A549 (cell line): ENCODE data around the gene PRMT5. TPM values are rescaled to one million over a fixed set of nuclear protein-coding genes. Genes with fewer than 3 reads are reported as not detected.

Experiments
- ATAC-seq, 2 experiments: fragments of 200-7000 bp in 1 of 2; fragments of >200 bp in 1 of 2; cut with Nextera tagmentation in 1 of 2; cut with Tn5 transposase in 1 of 2; 3 replicates each; pipeline versions ENCODE4 v1.8.0 to v1.9.1; 2018 to 2020; ENCODE audit warnings: mild to moderate bottlenecking in 1 of 2, moderate library complexity in 1 of 2
- CTCF ChIA-PET: fragments of 300-600 bp; sonication (Branson Sonifier 250); formaldehyde crosslinking; extraction: SDS; loops from one replicate; lab custom pipeline; 2021; ENCODE audit warnings: antibody characterized with exemption, inconsistent platforms; lab: Yijun Ruan, JAX
- POLR2A ChIA-PET: fragments of 350-600 bp; formaldehyde crosslinking; extraction: SDS; loops from one replicate; lab custom pipeline; 2021; ENCODE audit warnings: antibody characterized with exemption, inconsistent platforms; lab: Yijun Ruan, JAX
- DNase-seq, 2 experiments: peaks; one replicate each; pipeline versions ENCODE4 v3.0.0 to v3.0.0-alpha.2; 2011 to 2016; ENCODE audit warnings: low read depth in 1 of 2, low spot score in 1 of 2
- FAIRE-seq: peaks from 2 replicates; lab custom pipeline; 2011; peaks lifted over from hg19 to GRCh38; lab: Jason Lieb, UNC
- H3K27ac ChIP-seq, 2 experiments: fragments of >200 bp; sonication (Bioruptor Twin); formaldehyde crosslinking; 3 replicates each; pipeline ENCODE4 v1.5.1; 2016 to 2017
- H3K4me1 ChIP-seq: fragments of >200 bp; sonication (Bioruptor Twin); formaldehyde crosslinking; 3 replicates; pipeline ENCODE4 v1.6.1; 2016
- H3K4me2 ChIP-seq: fragments of >200 bp; sonication (Bioruptor Twin); formaldehyde crosslinking; 3 replicates; pipeline ENCODE4 v1.6.1; 2016
- H3K4me3 ChIP-seq: fragments of >200 bp; sonication (Bioruptor Twin); formaldehyde crosslinking; 3 replicates; pipeline ENCODE4 v1.5.1; 2016
- H3K9me3 ChIP-seq: fragments of >200 bp; sonication (Bioruptor Twin); formaldehyde crosslinking; 3 replicates; pipeline ENCODE4 v1.6.1; 2016
- BCL3 ChIP-seq: fragments of >200 bp; sonication (Bioruptor Twin); formaldehyde crosslinking; IDR thresholded peaks from 3 replicates; pipeline ENCODE4 v1.6.1; 2016
- CEBPB ChIP-seq, 2 experiments: fragments of >200 bp in 1 of 2; sonication (Bioruptor Twin) in 1 of 2; formaldehyde crosslinking in 1 of 2; IDR thresholded peaks; 2 replicates each; pipeline ENCODE4 v1.6.1; 2012 to 2016
- CTCF ChIP-seq: fragments of >200 bp; sonication (Bioruptor Twin); formaldehyde crosslinking; IDR thresholded peaks from 3 replicates; pipeline ENCODE4 v1.5.1; 2016
- EHF ChIP-seq: fragments of 250-450 bp; sonication (Bioruptor Pico); IDR thresholded peaks from 2 replicates; pipeline ENCODE4 v1.5.0; 2020; ENCODE audit warnings: mild to moderate bottlenecking
- GATA3 ChIP-seq: IDR thresholded peaks from 2 replicates; pipeline ENCODE4 v1.6.1; 2012; ENCODE audit warnings: borderline replicate concordance
- HDAC2 ChIP-seq: fragments of 200-600 bp; sonication (generic); IDR thresholded peaks from 2 replicates; pipeline ENCODE4 v1.6.1; 2016
- HES2 ChIP-seq: fragments of >200 bp; sonication (Bioruptor Twin); formaldehyde crosslinking; IDR thresholded peaks from 2 replicates; pipeline ENCODE4 v1.6.1; 2016
- HOXB5 ChIP-seq: fragments of 250-450 bp; sonication (Bioruptor Pico); IDR thresholded peaks from 2 replicates; pipeline ENCODE4 v1.5.0; 2020; ENCODE audit warnings: mild to moderate bottlenecking, moderate library complexity
- KDM1A ChIP-seq: fragments of 200-600 bp; sonication (generic); IDR thresholded peaks from 2 replicates; pipeline ENCODE4 v1.6.1; 2016; ENCODE audit warnings: low read depth, mild to moderate bottlenecking
- KDM5A ChIP-seq: fragments of 200-600 bp; sonication (generic); IDR thresholded peaks from 2 replicates; pipeline ENCODE4 v1.6.1; 2016; ENCODE audit warnings: antibody characterized with exemption, mild to moderate bottlenecking
- MAFK ChIP-seq: fragments of 450-650 bp; IDR thresholded peaks from 2 replicates; pipeline ENCODE4 v1.6.1; 2014; ENCODE audit not compliant: partially characterized antibody
- MAX ChIP-seq: IDR thresholded peaks from 2 replicates; pipeline ENCODE4 v1.6.1; 2012
- MYC ChIP-seq: IDR thresholded peaks from 2 replicates; pipeline ENCODE4 v1.6.1; 2012; ENCODE audit warnings: mild to moderate bottlenecking, inconsistent platforms, low read length, improper control_type of control experiment, borderline replicate concordance
- NPAS2 ChIP-seq: fragments of 250-450 bp; sonication (Bioruptor Pico); IDR thresholded peaks from 2 replicates; pipeline ENCODE4 v1.8.0; 2022; ENCODE audit warnings: mild to moderate bottlenecking, moderate library complexity, borderline replicate concordance
- POLR2A ChIP-seq: IDR thresholded peaks from 2 replicates; pipeline ENCODE4 v1.6.1; 2012; ENCODE audit warnings: mild to moderate bottlenecking, low read length
- POLR2AphosphoS2 ChIP-seq: conservative IDR thresholded peaks from 2 replicates; pipeline ENCODE4 v1.6.1; 2012; ENCODE audit warnings: low read length, improper control_type of control experiment, inconsistent platforms
- RFX5 ChIP-seq: fragments of 450-650 bp; IDR thresholded peaks from 2 replicates; pipeline ENCODE4 v1.7.1; 2014; ENCODE audit warnings: antibody characterized with exemption, mild to moderate bottlenecking, moderate library complexity
- SREBF2 ChIP-seq: fragments of 450-650 bp; IDR thresholded peaks from 2 replicates; pipeline ENCODE4 v1.6.1; 2014; ENCODE audit warnings: mild to moderate bottlenecking, moderate library complexity
- TP53 ChIP-seq: fragments of 250-450 bp; sonication (Bioruptor Pico); IDR thresholded peaks from 2 replicates; pipeline ENCODE4 v1.5.0; 2021; ENCODE audit warnings: mild to moderate bottlenecking, moderate library complexity
- ZC3H11A ChIP-seq: fragments of 450-650 bp; IDR thresholded peaks from 2 replicates; pipeline ENCODE4 v1.6.1; 2014; ENCODE audit warnings: antibody characterized with exemption, mild to moderate bottlenecking
- WGBS: methylation state at CpG from one replicate; pipeline ENCODE4 v1.1.6; 2017; ENCODE audit errors: missing lambda C conversion rate; 5-methylcytosine and 5-hydroxymethylcytosine counted together
- polyA plus RNA-seq, 4 experiments: library from polyadenylated mRNA; depleted of rRNA in 3 of 4; stranded (reverse); fragments of >200 nt; fragmentation: RNase III in 1 of 4; extraction: RNeasy Plus Mini Kit Qiagen cat#74134 plus additional on column Dnase treatment in 1 of 4; gene quantifications; 2 replicates in 3 of 4; 3 replicates in 1 of 4; pipeline ENCODE4 v1.2.3, GENCODE V29; 2011 to 2017
- TF ChIP-seq, protein P1 (sequence below): fragments of 250-450 bp; sonication (Bioruptor Pico); IDR thresholded peaks from 2 replicates; pipeline ENCODE4 v1.5.0; 2020; ENCODE audit warnings: low read depth, mild to moderate bottlenecking, moderate library complexity

Gene PRMT5
- polyA plus RNA-seq, 2 of the 4 experiments (the other 2 are of a cell fraction) = 188 to 214 TPM

GRCh38 chr14:22926316-22926715 is 2.9 kb downstream of the PRMT5 start:
- 0 out of 3 replicates have a peak overlapping the region, but pooled peaks have one; percentile 6 for H3K4me2 ChIP-seq

DNA sequence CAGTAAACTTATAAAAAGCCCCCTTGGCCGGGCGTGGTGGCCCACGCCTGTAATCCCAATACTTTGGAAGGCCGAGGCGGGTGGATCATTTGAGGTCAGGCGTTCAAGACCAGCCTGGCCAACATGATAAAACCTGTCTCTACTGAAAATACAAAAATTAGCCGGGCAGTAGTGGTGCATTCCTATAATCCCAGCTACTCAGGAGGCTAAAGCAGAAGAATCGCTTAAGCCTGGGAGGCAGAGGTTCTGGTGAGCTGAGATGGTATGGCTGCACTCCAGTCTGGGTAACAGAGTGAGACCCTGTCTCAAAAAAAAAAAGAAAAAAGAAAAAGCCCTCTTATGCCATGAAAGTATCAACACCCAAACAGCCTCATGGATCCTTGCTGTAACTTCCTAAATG is 3.7 kb downstream of the PRMT5 start:
- TF ChIP-seq HES2 (no peak), CEBPB (IDR thresholded peaks at IDR 0.05) (no peak), CTCF (no peak), POLR2A (no peak), MAX (no peak), BCL3 (no peak), RFX5 (no peak), MAFK (no peak), ZC3H11A (no peak), HDAC2 (no peak), EHF (CRISPR knock-in tag) (no peak), NPAS2 (CRISPR knock-in tag) (no peak), SREBF2 (no peak), POLR2AphosphoS2 (no peak)
- TF ChIP-seq, protein P1, sequence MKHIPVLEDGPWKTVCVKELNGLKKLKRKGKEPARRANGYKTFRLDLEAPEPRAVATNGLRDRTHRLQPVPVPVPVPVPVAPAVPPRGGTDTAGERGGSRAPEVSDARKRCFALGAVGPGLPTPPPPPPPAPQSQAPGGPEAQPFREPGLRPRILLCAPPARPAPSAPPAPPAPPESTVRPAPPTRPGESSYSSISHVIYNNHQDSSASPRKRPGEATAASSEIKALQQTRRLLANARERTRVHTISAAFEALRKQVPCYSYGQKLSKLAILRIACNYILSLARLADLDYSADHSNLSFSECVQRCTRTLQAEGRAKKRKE (CRISPR knock-in tag) = no peak
- TF ChIP-seq, all 56 proteins: peak for 0
- no peak for DNase-seq
- WGBS = 90% methylated on average over 8 of the region's 8 CpGs
- H3K4me3 ChIP-seq = no peak overlapping the region
- H3K4me2 ChIP-seq = no peak overlapping the region
- no peak overlapping the region for H3K27ac ChIP-seq
- CTCF ChIA-PET = interaction anchor here (1.2 kb wide), 1 partner anchor 355 kb away, joined by 4 read pairs; no protein-coding TSS in a partner anchor
- FAIRE-seq = no peak
- peaks cover 33% of the 10 kb centered on the region for H3K4me1 ChIP-seq
- POLR2A ChIA-PET = no interaction called here
- no peaks in the 10 kb centered on the region for H3K9me3 ChIP-seq
- no peak for ATAC-seq

More at GRCh38 chr14:22926316-22926715, 2.9 kb downstream of the PRMT5 start:
- peak in 1 of 2 experiments; percentile 27 for DNase-seq
- POLR2A ChIA-PET = no interaction called here
- no peaks in the 10 kb centered on the region for H3K9me3 ChIP-seq
- WGBS = 79% methylated on average over 4 of the region's 4 CpGs
- no peak overlapping the region for H3K27ac ChIP-seq
- TF ChIP-seq KDM5A (no peak), HOXB5 (CRISPR knock-in tag) (no peak), GATA3 (no peak), TP53 (CRISPR knock-in tag) (no peak), KDM1A (no peak), MAX (no peak), NPAS2 (CRISPR knock-in tag) (no peak), MYC (no peak)
- TF ChIP-seq, protein P1 (CRISPR knock-in tag) = no peak
- TF ChIP-seq, all 56 proteins: peak for 0
- FAIRE-seq (no peak), ATAC-seq (no peak)
- peaks cover 33% of the 10 kb centered on the region for H3K4me1 ChIP-seq
- H3K4me3 ChIP-seq = no peak overlapping the region
- CTCF ChIA-PET = interaction anchor here (1.2 to 2.2 kb wide), 2 partner anchors 26 to 356 kb away, joined by 4 to 10 read pairs; no protein-coding TSS in a partner anchor
